ENCODE data around the gene ARMCX4. TPM values are rescaled to one million over a fixed set of nuclear protein-coding genes. Genes with fewer than 3 reads are reported as not detected.

The ARMCX4 gene
- total RNA-seq (2022; extraction: Qiagen RNA extraction): 0.37 to 1.1 TPM (median 0.68 TPM) in 5 replicates

GRCh38 chrX:101485212-101485949 lies at the start of gene ARMCX4:
Gene ARMCX4, plus strand, starts transcription at chrX:101485456. Its CDS starts 3,134 bp downstream, at chrX:101488590.

Other genes starting within 250 kb of the ARMCX4 start
- gene TAF7L, start 194.1 kb upstream of the ARMCX4 start, total RNA-seq (2022; extraction: Qiagen RNA extraction): 0.07 to 0.16 TPM (median 0.10 TPM) in 5 replicates
- gene TIMM8A, start 136.7 kb upstream of the ARMCX4 start, total RNA-seq (2022; extraction: Qiagen RNA extraction): 29.4 to 31.4 TPM (median 30.8 TPM) in 5 replicates
- gene BTK, start 99.3 kb upstream of the ARMCX4 start, total RNA-seq (2022; extraction: Qiagen RNA extraction): 0.10 to 0.18 TPM (median 0.15 TPM) in 5 replicates
- gene RPL36A, start 94.4 kb upstream of the ARMCX4 start, total RNA-seq (2022; extraction: Qiagen RNA extraction): 2,402 to 3,144 TPM (median 2,521 TPM) in 5 replicates
- gene GLA, start 77.5 kb upstream of the ARMCX4 start, total RNA-seq (2022; extraction: Qiagen RNA extraction): 174 to 204 TPM (median 187 TPM) in 5 replicates
- gene HNRNPH2, start 77.2 kb upstream of the ARMCX4 start, total RNA-seq (2022; extraction: Qiagen RNA extraction): 56.6 to 70.7 TPM (median 60.1 TPM) in 5 replicates
- 0.32 to 0.68 TPM (median 0.34 TPM) in 5 replicates for gene ARMCX1, start 65.1 kb downstream of the ARMCX4 start, total RNA-seq (2022; extraction: Qiagen RNA extraction)
- gene ARMCX6, start 132.5 kb downstream of the ARMCX4 start, total RNA-seq (2022; extraction: Qiagen RNA extraction): 44.5 to 49.9 TPM (median 47.2 TPM) in 5 replicates
- gene ARMCX3, start 137.7 kb downstream of the ARMCX4 start, total RNA-seq (2022; extraction: Qiagen RNA extraction): 19.5 to 26.4 TPM (median 21.5 TPM) in 5 replicates
- 0.08 to 0.11 TPM in 2 of 5 replicates, not detected in the others for gene ARMCX2, start 174.4 kb downstream of the ARMCX4 start, total RNA-seq (2022; extraction: Qiagen RNA extraction)

Data from A549 treated with CORT108297 at 1 μM for 4 hours (cell line).